ENCODE results near the gene RABEPK.
"Not testable (repeated sequence)": the region's sequence is repeated elsewhere in the genome, so short reads cannot be mapped to it uniquely, and the experiment has no call there.

The RABEPK gene, protein sequence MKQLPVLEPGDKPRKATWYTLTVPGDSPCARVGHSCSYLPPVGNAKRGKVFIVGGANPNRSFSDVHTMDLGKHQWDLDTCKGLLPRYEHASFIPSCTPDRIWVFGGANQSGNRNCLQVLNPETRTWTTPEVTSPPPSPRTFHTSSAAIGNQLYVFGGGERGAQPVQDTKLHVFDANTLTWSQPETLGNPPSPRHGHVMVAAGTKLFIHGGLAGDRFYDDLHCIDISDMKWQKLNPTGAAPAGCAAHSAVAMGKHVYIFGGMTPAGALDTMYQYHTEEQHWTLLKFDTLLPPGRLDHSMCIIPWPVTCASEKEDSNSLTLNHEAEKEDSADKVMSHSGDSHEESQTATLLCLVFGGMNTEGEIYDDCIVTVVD

DNA sequence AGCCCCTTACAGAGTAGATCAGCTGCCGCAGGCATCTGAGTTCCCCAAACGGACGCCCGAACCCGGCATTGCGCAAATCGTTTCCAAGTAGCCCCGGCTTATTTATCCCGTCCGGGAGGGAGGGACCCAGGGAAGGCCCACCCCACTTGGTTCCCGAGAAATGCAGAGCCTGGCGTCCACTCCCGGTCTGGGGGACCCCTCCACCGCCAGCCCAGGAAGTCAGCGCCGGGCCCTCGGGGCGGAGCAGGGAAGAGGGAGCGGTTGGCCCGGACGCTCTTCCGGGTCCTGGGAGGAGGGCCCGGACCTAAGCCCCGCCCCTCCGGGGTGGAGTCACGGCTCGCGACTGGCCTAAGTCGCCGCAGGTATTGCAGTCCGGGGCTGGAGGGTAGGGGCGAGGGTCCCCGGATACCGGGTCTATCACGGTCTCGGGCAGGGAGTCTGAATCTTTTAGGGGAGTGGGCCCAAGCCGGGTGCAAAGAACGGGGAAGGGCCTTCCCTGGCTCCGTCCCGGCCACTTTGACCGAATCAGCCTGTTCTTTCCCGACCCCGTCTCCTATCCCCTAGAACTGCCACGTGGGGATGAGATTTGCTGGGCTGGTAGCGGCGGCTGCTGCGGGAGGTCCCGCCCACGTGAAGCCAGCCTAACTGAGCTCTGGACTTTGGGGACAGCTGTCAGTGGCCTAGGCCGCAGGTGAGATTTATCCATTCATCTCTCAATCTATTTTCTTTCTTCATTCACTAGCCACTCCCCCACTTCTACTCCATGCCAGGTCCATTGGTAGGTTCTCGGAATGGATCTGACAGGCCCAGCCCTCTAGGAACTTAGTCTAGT lies at the start of gene RABEPK:
Gene RABEPK (plus strand): TSS at position 327 of the 832 bp plus-strand sequence. CDS start 2,472 bp downstream, outside the sequence.
- DNase-seq (ENCODE audit: low spot score): peak; percentile 99

DNA sequence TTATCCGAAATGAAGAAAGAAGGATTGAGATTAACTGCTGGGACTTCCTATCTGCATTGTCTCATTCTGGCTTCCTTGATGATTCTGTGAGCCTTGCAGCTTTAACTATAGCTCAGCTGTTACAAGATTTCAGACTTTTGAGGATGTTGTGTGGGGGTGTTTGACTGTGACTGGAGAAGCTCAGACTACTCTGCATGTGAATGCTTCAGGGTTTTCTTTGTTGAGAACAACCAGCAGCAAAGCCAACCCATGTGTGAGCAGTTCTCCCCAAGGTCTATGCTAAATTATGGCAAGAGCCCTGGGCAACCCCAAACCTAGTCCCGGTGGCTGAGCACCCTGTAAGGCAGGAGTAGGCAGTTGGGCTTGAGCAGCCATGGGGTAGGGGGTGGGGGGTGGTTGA lies 48.6 kb upstream of the RABEPK start:
- DNase-seq (ENCODE audit: low spot score): no peak

GRCh38 chr9:125153712-125154367 lies 46.5 kb upstream of the RABEPK start:
- no peak for DNase-seq (ENCODE audit: low spot score)

DNA sequence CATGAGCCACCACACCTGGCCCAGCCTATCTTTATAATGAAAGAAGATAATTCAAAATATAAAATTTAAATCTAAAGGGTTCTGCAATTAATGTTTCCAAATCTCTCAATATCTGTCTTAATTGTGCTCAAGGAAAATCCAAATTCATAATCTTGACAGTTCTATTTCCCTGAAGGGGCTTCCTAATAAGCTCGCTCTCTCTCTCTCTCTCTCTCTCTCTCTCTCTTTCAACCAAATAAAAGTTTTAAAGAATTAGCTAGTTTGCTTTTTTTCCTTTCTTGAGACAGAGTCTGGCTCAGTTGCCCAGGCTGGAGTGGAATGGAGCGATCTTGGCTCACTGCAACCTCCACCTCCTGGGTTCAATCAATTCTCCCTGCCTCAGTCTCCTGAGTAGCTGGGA lies 43.8 kb upstream of the RABEPK start:
- DNase-seq (ENCODE audit: low spot score): no peak

DNA sequence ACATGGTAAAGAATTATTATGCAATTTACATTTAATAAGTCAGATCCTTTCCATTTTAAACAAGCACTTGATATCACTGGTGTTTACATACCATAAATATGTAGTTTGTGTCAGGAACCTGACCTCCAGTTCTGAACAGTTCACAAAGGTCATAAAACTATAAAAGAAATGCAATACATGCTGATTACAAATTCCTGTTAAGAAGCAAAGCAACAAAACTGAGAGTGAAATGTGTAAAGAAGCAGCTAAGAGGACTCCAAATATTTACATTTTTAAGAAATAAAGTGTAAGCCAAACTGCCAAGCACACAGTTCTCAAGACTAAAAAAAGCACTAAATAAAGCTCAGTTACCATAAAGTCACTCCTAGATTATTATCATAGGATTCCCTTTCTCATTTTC lies 39.6 kb upstream of the RABEPK start:
- DNase-seq (ENCODE audit: low spot score): no peak

DNA sequence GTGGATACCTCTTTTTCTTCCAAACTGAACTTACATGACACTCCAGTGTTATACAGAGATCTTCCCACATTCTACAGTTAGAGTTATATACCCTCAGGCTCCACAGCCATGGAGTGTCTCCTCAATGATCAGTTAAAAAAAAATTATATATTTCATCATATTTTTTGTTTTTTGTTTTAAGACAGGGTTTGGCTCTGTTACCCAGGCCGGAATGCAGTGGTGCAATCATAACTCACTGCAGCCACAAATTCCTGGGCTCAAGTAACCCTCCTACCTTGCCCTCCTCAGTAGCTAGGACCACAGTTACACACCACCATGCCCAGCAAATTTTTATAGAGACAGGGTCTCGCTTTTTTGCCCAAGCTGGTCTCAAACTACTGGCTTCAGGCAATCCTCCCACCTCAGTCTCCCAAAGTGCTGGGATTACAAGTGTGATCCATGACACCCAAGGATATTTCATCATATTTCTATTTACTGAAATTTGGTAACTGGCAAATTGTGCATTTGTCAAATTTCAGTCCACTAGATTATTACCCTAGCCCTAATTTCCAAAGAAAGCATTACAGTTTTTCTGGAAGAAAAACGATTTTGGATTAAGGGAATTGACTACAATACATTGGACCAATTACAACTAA lies 38.9 kb upstream of the RABEPK start:
- peak; percentile 42 for DNase-seq (ENCODE audit: low spot score)

DNA sequence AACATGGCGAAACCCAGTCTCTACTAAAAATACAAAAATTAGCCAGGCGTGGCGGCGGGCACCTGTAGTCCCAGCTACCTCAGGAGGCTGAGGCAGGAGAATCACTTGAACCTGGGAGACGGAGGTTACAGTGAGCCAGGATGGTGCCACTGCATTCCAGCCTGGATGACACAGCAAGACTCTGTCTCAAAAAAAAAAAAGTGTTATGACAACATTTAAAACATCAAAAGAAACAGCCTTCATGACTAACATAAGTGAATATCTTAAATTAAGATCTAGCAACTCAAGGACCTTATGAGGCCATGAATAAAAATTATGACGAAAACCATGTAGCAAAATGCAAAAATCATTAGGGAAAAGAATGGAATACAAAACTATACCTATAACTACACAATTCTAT lies 37.5 kb upstream of the RABEPK start:
- not testable (repeated sequence) for DNase-seq (ENCODE audit: low spot score)

DNA sequence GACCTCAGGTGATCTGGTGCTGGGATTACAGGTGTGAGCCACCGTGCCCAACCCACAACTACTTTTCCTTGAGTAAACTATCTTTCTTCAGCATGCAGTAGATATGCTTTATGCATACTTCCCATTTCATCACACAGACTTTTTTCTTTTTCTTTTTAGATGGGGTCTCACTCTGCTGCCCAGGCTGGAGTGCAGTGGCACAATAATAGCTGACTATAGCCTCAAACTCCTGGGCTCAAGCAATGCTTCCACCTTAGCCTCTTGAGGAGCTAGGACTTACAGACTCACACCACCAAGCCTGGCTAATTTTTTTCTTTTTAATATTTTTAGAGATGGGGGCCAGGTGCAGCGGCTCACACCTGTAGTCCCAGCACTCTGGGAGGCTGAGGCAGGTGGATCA lies 33.6 kb upstream of the RABEPK start:
- DNase-seq (ENCODE audit: low spot score): no peak

GRCh38 chr9:125169895-125170294 lies 30.4 kb upstream of the RABEPK start:
- DNase-seq (ENCODE audit: low spot score): no peak

GRCh38 chr9:125172031-125172755 lies 28.1 kb upstream of the RABEPK start:
- no peak for DNase-seq (ENCODE audit: low spot score)

- DNase-seq (ENCODE audit: low spot score): peak; percentile 70
Observed at GRCh38 chr9:125176636-125177035, 23.7 kb upstream of the RABEPK start.

GRCh38 chr9:125177888-125178287 lies 22.5 kb upstream of the RABEPK start:
- no peak for DNase-seq (ENCODE audit: low spot score)

GRCh38 chr9:125179776-125180175 lies 20.6 kb upstream of the RABEPK start:
- not testable (repeated sequence) for DNase-seq (ENCODE audit: low spot score)

DNA sequence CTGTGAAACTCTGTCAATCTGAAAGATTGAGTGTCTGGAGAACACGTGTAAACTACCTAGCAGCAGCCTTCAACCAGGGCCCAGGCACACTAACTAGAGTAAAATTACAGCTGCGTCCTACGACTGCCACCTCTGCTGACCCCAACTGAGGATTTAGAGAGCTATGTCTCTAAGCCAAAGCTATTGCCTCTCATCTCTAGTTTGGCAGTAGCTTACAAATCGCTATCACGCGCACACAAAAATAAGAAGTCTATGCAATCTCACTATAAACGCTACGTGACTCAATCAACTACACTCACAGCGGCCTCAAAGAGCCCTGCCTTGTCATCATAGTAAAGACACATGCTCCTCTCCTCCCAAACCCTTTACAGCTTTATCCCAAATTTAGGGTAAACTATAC lies 19.5 kb upstream of the RABEPK start:
- DNase-seq (ENCODE audit: low spot score): no peak

GRCh38 chr9:125181756-125182155 lies 18.6 kb upstream of the RABEPK start:
- DNase-seq (ENCODE audit: low spot score): not testable (repeated sequence)

DNA sequence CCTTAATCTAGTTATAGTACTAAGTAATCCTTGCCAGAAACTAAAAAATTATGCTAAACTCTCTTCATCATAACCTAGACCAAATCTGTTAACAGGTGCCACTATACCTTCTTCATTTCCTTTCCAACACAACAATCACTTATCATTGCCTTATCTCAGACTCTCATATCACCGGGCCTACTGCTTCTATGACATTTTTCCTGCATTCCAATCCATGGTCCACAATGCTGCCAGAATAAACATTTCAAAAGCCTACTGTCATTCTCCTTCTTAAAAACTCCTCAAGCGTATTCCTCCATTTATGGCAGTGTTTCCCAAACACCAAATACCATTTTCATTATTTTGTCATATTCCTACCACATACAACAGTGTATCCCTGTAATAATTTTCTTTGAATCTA lies 17.3 kb upstream of the RABEPK start:
- no peak for DNase-seq (ENCODE audit: low spot score)

DNA sequence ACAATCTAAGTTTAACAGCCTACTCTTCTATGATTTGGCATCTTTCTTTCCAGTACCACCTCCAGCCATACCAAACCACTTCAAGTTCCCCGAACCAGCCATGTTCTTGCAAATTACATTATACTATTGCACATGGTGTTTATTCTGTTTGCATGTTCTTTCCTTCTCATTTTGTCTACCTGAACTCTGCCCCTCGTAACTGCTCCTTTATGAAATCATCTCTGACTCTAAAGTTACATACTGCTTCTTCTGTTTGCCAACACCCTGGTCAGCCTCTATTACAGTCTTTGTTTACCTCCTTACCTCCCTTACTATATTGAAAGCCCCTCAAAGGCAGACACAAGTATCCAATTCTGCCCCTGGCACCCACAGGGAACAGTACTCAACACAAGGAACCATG lies 16.8 kb upstream of the RABEPK start:
- DNase-seq (ENCODE audit: low spot score): no peak

GRCh38 chr9:125189011-125189360 lies 11.4 kb upstream of the RABEPK start:
- peak; percentile 23 for DNase-seq (ENCODE audit: low spot score)

- DNase-seq (ENCODE audit: low spot score): peak; percentile 97
Observed at GRCh38 chr9:125189361-125190289, 10.7 kb upstream of the RABEPK start, which contains the start of gene PPP6C. Gene PPP6C (minus strand): TSS chr9:125189803. CDS start chr9:125189718, 85 bp downstream.

DNA sequence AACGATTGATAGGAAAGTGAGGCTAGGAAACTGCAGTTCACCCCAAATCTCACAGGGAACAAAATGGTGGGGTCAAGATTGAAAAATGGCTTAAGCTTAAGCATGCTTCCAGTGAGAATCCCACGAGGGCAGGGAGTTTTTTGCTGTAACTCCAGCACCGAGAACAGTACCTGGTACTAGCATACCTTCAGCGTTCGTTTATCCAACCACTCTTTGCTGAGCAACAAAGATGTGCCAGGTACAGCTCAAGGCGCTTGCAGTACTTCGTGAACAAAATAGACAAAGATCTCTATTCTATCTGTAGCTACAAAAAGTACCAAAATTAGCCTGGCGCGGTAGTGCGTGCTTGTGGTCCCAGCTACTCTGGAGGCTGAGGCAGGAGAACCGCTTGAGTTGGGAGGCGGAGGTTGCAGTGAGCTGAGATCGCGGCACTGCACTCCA lies 10.0 kb upstream of the RABEPK start:
- no peak for DNase-seq (ENCODE audit: low spot score)
